Measurements from ENCODE around the gene YES1.

YES1 gene

GRCh38 chr18:811892-812375 lies at the start of gene YES1:
Gene YES1, minus strand, starts transcription at chr18:812242. Its CDS starts 55,415 bp downstream, at chr18:756827.
- DNase-seq = peak in 1 of 2 experiments; percentile 43

- no peak for DNase-seq
Observed at GRCh38 chr18:857986-858385, 45.9 kb upstream of the YES1 start.

DNA sequence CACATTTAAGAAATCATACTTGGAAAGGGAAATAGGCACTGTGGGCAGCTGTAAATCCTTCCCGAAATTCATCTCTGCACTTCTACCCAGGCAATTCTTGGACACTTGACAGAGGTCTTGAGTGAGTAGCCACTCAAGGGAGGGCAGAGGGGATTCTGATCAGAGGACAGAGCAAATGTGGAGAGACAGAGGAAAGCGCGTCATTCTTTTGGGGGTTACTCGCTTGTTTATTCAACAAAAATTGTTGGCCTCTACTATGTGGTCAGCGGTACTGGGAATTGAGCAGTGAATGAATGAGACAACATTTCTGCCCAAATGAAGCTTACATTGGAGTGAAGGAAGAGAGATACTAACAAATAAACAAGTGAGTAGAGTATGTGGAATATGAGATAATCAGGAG lies 41.4 kb upstream of the YES1 start:
- DNase-seq = no peak

DNA sequence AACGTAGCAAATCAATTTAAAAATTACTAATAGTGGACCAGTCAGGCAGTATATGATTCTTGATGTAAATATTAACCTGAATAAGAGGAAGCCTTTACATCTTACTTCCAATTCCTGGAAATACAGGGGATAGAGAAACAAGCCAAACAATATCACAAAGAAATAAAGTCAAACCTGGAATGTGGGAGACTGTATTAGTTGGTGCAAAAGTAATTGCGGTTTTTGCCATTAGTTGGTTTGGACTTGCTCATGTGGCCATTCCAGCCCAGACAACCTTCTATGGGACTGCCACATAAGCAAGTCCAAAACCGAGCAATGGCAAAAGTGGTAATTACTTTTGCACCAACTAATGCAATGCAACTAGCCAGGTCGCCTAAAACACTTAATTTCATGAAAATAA lies 38.9 kb upstream of the YES1 start:
- no peak for DNase-seq

- DNase-seq = no peak
Observed at GRCh38 chr18:849021-849420, 37.0 kb upstream of the YES1 start.

GRCh38 chr18:848062-848861 lies 36.2 kb upstream of the YES1 start:
- DNase-seq = no peak

DNA sequence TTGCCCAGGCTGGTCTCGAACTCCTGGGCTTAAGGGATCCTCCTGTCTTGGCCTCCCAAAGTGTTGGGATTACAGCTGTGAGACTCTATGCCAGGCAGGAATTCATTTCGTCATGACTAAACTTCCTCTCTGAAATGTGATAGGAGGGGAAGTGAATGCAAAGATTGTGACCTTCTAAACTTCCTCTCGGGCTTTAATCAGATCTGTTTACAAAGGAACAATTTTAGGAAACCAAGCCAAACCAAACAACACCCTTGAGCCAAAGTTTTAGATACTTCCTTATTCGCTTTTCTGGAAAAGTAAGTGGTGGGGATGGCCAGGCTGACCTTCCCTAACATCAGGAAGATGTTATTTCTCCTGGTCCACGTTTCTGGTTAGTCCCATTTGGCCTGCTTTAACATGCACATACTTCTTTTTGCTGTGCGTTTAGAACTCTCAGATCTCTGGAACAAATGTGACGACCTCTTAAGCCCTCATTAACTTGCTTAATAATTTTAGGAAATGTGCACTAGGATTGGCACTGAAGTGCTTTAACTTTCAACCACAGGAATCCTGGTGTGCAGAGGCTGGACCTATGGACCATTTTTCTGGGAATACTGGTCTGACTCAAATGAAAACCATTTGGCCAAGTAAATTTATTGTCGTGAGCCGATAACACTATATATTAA lies 33.2 kb upstream of the YES1 start:
- DNase-seq = no peak

DNA sequence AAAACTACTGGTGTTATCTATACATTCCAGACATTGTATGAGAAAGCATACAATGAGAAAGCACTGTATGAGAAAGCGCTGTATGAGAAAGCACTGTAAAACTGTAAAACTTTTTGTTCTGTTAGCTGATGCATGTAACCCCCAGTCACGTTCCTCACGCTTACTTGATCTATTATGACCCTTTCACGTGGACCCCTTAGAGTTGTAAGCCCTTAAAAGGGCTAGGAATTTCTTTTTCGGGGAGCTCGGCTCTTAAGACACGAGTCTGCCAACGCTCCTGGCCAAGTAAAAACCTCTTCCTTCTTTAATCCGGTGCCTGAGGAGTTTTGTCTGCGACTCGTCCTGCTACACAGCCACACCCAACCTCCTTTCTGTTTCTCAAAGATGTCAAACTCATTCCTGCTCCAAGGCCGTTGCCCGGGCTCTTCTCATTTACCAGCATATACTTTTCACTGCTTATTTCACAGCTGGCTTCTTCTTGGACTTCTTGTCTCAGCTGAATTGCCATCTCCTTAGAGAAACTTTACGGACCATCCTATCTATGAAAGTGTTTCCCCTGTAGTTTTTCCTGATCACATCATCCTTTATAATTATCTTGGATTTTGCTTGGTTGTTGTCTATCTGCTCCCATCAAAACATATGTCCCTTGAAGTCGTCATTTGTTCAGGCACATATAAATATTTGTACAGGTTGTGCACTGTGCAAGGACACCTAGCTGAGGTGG lies 29.8 kb upstream of the YES1 start:
- DNase-seq = no peak

DNA sequence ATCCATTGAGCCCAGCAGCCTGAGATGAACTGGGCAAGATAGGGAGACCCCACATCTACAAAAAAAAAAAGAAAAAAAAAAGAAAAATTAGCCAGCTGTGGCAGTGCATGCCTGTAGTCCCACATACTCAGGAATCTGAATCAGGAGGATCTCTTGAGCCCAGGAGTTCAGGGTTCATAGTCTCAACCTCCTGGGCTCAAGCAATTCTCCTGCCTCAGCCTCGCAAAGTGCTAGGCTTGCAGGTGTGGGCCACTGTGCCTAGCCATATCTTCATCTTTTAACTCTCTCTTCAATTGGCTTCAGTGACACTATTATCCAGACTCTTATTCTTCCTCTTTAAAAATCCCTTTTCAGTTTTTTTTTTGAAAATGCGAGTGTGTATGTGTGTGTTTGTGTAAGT lies 28.5 kb upstream of the YES1 start:
- DNase-seq = no peak

- no peak for DNase-seq
Observed at GRCh38 chr18:840023-840408, 28.0 kb upstream of the YES1 start.

DNA sequence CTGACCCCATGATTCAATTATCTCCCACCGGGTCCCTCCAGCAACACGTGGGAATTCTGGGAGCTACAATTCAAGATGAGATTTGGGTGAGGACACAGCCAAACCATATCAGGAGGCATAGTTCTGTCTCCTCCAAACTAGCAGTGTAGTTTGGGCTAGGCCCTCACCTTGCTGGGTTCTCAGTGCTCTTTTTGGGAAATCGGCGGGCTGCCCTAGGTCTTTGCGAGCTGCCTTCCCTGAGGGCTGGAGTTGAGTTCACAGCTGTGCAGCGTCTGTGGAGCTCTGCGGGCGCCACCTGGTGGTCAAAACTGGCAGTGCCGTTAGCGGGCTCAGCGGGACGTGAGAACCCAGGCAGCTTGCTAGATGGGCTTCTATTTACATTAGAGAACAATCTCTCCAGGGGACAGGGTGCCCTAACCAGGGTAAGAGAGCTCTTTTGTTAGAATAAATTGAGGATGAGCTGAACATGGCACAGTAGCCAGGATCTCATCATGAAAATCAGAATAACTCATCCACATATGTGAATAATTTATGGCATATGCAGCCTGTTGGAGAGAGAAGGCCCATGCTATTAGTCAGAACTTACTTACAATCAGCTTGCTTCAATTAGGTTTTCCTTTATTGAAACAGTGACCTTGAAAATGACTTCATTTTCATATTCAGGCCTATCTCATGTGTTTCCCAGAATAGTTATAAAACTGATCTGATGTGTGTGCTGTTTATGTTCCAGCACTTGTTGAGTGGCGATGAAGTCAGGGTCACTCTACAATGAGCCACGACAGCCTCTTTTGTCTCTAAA lies 27.4 kb upstream of the YES1 start:
- DNase-seq = peak; percentile 72 to 79

- no peak for DNase-seq
Observed at GRCh38 chr18:837922-838321, 25.9 kb upstream of the YES1 start.

DNA sequence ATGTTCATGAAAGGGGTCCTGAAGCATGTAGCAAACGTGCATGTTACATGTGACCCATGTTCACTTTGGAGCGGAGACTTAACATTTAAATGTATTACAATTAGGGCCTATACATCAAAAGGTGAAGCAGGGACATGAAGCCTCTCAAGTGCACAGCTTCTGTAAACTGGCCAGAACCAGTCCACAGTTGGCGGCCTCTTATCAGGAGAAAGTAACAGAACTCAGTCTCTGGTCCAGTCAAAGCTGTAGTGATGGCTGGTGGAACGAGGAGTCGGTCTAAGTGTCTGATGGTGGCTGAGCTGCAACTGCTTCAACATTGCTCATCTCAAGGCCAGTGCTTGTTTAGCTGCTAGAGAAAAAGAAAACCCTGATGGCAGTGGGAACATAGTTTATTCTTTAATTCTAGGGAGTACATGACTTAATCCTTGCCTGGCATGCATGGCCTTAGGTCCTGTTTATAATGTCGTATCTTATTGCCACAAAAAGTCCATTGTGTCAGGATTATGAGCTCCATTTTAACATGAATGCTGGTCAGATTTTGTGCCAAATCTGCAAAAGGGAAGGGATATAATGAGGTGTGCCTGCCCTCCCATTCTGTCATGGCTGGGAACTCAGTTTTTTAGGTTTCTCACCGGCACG lies 22.2 kb upstream of the YES1 start:
- no peak for DNase-seq

DNA sequence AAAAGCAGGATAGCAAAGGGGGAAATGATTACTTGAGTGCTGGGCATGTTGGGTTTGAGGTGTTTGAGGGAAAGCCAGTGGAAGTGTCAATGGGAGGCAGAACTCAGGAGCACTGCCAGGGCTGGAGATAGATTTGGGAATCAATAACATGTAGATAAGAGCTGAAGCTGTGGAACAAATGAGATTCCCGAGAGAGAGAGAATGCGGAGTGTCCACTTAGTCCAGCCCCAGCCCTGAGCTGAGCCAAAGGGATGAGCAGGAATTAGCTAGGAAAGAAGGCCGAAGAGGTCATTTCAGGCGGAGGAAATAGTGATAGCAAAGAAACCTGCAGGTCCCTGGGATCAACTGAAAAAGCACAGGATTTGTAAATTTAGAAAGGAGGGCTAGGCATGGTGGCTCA lies 21.2 kb upstream of the YES1 start:
- DNase-seq = no peak

- DNase-seq = peak; percentile 81 to 91
Observed at GRCh38 chr18:832085-832681, 20.1 kb upstream of the YES1 start.

GRCh38 chr18:830315-830901 lies 18.4 kb upstream of the YES1 start:
- DNase-seq = peak; percentile 1 to 9

- no peak for DNase-seq
Observed at GRCh38 chr18:829432-829831, 17.4 kb upstream of the YES1 start.

- DNase-seq = no peak
Observed at GRCh38 chr18:827093-827677, 15.1 kb upstream of the YES1 start.

DNA sequence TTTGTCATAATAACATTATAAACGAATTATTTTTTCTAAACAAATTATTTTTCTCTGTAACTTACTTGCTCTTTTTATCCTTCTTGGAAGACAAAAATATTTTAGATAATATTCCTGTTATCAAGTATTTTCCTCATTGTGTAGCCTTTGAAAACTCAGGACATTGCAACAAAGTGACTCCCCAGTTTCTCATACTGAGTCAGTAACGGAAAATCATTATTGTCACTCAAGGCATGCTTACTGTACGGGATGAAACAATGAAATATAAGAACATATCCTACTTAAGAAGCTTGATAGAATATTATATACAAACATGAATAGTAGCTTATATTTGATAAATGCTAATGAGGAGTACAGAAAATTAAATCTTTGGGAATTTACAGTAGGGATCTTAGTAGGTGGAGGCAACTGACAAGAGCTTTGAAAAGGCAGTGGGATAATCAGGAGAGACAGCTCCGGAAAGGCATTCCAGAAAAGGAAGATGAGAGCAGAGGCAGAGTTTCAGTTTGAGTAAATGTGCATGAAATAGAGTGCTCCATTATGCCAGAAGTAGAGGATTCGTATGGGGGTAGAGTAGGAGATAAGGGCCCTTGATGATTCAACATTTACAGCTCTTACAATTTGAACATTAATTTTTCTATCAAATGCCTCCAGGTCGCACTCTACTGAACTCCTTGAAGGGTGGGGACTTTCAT lies 14.0 kb upstream of the YES1 start:
- DNase-seq = no peak

- peak in 1 of 2 experiments; percentile 2 for DNase-seq
Observed at GRCh38 chr18:824179-824578, 12.1 kb upstream of the YES1 start.

Measured in SHP77 (cell line).